HG03469 (cell line): ENCODE data around the gene CD2AP.
"Not testable (repeated sequence)": the region's sequence is repeated elsewhere in the genome, so short reads cannot be mapped to it uniquely, and the experiment has no call there.

Source experiments
- ATAC-seq: cut with Tn5 transposase; IDR thresholded peaks from one replicate; pipeline ENCODE4 v1.9.1; 2021; ENCODE audit warnings: mild to moderate bottlenecking, moderate library complexity, moderate number of reproducible peaks; ENCODE audit not compliant: unreplicated experiment

The CD2AP gene

DNA sequence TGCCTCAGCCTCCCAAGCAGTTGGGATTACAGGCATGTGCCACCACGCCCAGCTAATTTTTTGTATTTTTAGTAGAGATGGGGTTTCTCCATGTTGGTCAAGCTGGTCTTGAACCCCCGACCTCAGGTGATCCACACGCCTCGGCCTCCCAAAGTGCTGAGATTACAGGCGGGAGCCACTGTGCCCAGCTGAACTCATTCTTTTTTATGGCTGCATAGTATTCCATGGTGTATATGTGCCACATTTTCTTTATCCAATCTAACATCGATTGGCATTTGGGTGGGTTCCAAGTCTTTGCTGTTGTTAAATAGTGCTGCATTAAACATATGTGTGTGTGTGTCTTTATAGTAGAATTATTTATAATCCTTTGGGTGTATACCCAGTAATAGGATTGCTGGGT, 78.9 kb downstream of the CD2AP start:
- not testable (repeated sequence) for ATAC-seq

DNA sequence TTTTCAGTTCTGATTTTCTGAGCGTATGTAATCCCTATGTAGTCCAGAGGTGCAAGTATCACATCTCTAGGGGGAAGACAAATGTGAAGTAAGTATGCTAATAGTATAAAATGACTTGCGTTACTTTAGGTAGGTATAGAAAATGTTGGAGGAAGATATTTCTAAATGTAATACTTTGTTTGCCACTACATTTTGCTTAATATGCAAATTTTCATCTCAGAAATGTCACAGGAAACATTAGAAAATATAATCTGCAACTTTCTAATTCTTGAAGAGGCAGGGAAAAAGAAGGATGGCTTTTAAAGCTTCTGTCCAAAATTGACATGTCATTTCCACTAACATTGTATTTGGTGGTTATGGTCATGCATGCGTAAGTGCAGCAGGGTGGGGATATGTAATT, 85.6 kb downstream of the CD2AP start:
- ATAC-seq = no peak

DNA sequence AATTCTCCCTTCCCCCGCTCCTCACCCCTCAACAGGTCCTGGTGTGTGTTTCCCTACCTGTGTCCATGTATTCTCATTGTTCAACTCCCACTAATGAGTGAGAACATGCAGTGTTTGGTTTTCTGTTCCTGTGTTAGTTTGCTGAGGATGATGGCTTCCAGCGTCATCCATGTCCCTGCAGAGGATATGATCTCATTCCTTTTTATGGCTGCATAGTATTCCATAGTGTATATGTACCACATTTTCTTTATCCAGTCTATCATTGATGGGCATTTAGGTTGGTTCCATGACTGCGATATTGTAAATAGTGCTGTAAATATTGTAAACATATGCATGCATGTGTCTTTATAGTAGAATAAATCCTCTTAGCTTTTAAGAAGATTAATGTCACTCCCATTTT, 89.0 kb downstream of the CD2AP start:
- not testable (repeated sequence) for ATAC-seq

DNA sequence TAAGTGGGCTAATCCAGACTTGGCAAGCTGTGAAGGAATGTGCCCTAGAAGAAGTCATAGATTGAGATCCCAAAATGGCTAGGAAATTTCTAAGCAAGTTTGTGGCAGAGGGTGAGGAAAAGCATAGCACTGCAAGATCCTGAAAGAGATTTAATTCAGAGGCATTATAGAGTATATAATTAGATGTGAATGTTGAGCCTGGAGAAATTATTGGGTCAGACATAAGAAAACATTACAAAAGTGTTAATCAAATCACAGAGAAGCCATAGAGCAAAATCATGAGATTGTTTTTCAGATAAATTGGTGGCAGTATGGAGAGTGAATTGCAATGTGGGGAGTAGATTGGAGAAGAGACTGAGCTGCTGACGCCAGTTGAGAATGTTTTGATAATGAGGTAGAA, 90.0 kb downstream of the CD2AP start:
- no peak for ATAC-seq

DNA sequence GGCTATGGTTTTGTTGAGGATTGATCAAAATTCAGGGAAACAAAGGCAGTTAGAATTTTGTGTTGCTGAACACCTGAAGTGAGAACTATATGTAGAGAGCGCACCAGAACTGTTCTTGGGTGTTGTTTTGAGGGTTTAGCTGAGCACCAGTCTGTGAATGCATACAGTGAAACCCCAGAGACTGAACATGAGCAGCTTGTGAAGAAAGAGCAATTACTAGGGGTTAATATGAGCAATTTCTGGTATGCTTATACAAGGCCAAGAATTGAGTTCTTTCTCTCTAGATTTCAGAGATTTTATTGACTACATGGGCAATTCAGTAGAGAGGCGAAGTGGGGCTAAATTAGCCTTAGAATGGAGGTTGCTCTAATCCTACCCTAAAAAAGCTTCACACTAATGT, 93.9 kb downstream of the CD2AP start:
- ATAC-seq = no peak

DNA sequence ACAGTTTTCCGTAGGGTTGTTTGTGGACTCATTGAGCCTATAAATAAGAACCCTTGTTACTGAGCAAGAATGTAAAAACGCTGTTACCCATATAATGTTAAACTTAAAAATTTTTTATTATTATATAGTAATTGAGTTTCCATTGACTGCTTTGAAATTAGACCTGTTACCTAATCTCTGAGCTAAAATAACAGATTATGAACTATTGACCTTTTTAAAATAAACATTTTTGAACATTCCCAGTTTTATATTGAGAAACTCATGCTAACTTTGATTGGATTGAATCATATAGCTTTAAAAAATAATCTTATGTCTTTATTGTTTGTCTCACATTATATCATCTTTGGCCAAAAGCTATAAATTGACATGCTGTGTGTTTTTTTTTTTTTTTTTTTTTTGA, 95.5 kb downstream of the CD2AP start:
- no peak for ATAC-seq

DNA sequence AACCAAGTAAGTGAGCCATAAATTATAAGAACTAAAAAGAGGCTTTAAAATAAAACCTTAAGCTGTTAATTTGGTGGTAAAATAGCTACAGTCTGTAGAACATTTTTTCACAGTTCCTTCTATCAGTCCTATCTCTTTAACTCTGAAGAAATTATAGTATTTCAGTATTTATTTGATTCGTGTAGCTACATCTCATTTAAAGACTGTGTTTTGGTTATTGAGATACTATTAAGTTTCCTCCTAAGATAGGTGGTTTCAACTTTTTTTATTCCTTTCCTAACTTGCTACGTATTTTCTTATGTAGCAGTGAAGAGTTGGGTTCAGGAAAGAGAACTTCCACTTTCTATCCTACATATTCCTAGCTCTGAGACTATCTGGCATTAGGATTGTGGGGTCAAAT, 97.2 kb downstream of the CD2AP start:
- no peak for ATAC-seq

DNA sequence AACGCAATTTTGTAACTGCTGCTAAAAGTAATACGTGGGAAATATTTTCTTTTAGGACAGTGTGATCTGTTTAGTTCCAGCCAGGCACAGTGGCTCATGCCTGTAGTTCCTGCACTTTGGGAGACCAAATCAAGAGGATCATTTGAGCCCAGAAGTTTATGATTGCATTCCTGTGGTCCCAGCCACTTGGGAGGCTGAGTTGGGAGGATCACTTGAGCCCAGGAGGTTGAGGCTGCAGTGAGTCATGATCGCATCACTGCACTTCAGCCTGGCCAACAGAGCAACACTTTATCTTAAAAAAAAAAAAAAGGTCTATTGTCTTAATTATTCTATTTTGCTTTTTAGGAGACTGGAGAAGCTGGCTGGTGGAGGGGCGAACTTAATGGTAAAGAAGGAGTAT, 101.5 kb downstream of the CD2AP start:
- ATAC-seq = no peak

DNA sequence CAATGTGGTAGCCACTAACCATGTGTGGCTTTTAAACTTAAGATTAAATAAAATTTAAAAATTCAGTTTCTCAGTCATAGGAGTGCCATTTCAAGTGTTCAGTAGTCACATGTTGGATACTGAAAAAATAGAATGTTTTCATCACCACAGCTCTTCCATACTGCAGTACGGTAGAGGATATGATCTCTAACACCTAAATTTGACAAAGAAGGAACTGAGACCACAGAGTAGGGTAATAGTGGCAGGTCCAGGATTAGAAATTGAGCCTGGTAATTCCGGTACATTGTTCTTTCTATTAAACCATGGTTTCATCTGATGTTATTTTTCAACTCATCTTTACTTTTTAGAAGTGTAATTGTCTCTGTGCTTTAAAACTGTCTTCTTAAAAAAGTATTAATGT, 104.0 kb downstream of the CD2AP start:
- ATAC-seq = peak; percentile 79

DNA sequence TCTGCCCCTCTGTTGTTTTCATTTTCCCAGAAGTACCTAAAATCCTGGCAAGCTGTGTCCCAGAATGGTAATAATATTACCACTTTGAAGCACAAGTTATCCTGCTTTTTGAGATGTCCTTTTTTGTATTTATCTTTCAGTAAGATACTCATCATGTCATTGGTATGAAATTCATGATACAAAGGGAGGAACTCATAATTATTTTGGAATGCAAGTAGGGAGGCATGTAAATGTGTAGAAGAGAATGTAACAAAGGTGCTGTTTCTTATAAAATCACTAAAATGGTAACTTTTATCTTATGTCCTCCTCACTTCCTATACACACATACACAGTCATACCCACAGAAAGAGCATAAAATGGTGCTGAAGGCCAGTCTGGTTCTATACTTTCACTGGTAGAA, 109.9 kb downstream of the CD2AP start:
- no peak for ATAC-seq

DNA sequence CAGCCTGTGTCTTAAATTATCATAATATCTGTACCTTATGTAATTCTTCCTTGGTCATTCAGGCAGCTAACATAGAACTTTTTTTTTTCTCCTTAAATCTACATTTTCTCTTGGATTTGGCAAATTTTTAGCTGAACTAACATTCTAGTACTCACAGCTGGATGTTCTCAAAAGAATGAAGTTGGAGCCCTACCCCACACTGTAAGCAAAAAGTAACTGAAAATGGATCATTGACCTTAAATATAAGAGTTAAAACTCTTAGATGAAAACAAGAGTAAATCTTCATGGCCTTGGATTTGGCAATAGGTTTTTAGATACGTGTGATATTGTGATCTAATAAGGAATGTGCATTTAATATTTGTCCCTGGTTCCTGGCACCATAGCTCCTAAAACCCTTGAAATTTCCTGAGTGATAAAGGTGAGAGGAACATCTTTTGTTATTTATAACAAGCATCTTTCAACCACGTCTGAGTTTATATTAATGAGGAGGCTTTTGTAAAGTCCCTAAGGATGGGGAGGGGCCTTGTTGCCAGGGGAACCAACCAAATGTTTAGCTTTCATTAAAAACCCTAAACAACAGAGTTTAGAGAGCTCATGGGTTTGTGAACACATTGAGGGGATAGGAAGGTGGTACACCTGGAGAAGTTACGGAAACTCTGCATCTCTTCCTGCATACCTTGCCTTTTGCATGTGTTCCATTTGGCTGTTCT, 114.7 kb downstream of the CD2AP start:
- no peak for ATAC-seq

DNA sequence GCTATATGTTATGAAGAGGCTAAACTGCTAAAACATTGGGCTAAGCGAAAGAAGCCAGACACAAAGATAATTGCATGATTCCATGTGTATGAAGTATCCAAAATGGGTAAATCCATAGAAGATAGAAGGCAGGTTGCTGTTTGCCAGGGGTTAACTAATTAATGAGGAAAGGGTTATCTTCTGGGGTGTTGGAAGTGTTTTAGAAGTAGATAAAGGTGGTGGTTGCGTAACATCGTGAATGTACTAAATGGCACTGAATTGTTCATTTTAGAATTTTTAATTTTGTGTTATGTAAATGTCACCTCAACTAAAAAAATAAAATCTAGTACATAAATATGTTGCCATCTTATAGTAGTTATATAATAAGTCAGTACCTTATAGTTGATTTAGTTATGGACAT, 116.4 kb downstream of the CD2AP start:
- no peak for ATAC-seq

DNA sequence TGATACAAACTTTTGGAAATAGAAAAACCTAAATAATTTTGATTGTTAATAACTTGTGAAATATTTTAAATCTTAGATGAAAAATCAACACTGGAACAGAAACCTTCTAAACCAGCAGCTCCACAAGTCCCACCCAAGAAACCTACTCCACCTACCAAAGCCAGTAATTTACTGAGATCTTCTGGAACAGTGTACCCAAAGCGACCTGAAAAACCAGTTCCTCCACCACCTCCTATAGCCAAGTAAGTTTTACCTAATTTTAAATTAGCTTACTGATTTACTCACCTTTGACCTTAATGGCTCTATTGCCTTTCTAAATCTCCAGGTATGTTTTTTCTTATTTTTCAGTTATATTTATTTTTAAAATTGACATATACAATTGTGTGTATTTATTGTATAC, 118.2 kb downstream of the CD2AP start:
- ATAC-seq = no peak

DNA sequence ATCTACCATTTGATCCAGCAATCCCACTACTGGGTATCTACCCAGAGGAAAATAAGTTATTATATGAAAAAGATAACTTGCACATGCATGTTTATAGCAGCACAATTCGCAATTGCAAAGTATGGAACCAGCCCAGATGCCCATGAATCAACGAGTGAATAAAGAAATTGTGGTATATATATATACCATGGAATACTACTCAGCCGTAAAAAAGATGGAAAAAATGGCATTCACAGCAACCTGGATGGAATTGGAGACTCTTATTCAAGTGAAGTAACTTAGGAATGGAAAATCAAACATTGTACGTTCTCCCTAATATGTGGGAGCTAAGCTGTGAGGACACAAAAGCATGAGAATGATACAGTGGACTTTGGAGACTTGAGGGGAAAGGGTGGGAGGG, 120.8 kb downstream of the CD2AP start:
- no peak for ATAC-seq

DNA sequence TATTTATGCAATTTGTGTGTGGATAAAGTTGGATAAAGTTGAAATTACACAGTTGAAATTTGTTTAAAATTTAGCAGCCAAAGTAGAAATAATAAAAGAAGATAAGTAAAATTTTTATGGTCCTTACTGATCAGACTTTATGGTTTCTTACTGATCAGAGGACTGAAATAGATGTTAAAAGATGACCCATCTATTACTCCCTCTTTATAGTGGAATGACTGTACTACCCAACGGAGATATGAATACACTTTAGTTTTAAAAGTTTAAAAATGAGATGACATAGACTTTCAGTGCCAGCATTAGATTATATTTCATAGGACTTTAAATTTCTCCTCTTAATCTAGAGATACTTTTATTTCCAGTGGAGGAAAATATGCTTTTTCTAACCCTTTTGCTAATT, 121.9 kb downstream of the CD2AP start:
- no peak for ATAC-seq

DNA sequence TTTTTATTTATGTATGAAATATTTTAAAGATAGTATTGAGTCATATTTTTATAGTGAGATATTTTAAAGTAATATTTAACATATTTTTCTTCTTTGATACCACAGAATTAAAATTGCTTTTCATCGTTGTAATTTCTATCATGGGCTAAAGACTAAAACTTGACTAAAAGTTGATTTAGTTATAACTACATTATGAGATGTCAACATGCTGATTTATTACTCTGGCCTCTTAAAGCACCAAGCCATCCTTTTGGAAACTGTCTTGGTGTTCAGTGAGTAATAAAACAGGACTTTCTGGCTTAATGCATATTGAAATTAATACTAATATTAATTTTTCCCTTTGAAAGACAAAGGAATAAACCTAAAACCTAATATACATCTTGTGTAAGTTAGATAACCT, 125.6 kb downstream of the CD2AP start:
- no peak for ATAC-seq

DNA sequence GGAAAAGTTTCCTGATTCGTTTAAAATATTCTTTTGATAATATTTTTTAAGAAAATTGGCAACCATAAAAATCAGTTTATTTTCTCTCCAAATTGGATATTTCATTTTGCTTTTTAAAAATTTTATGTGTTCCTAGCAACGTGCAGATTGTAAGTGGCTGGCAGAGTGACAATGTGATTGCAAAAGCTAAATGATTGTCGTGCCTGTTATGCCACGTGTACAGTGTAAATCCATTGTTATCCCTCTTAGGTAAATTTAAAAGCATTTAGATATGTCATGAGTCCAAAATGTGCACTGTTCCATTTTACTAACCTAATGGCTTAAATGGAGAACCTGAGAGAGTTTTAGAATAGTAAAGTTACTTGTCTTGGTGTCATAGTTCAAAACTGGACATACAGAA, 126.4 kb downstream of the CD2AP start:
- ATAC-seq = no peak

DNA sequence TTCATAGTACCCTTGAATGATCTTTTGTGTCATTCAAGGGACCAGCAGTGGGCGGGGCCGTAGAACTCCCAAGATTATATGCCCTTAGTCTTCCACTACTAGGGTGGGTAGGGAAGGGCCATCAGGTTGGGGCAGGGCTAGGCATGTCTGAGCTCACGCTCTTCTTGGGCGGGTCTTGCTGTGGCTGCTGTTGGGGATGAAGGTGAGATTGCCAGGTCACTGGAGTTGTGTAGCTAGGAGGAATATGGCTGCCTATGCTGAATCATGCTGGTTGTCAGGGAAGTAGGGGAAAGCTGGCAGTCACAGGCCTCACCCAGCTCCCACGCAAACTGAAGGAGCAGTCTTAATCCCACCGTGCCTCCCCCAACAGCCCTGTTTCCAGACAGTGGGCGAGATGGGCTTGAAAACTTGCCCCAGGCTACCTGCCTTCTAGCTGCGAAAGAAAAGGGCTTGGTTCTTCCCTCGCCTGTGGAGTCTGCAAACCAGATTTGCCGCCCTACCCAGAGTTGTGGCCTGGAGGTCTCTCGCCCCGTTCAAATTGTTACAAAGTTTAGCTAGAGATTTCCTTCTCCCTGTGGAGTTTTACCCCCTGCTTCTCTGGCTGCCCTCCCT, 144.4 kb downstream of the CD2AP start:
- ATAC-seq = no peak

DNA sequence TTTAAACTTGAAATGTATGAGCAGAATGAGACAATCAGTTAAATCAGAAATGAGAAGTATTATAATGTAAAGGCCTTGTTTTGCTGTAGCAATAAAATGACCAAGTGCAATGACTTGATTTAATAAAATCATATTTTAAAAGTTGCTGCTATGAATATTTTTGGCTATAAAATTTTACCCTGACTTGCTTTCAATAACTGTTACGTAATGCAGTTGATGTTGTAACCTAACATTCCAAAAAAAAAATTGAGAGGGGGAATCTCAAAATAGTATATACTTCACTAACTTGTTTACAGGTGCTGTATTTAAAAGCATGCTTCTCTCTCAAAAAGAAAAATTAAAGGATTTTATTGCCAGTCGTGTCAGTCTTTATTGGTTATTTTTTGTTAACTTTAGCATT, 149.2 kb downstream of the CD2AP start:
- no peak for ATAC-seq

DNA sequence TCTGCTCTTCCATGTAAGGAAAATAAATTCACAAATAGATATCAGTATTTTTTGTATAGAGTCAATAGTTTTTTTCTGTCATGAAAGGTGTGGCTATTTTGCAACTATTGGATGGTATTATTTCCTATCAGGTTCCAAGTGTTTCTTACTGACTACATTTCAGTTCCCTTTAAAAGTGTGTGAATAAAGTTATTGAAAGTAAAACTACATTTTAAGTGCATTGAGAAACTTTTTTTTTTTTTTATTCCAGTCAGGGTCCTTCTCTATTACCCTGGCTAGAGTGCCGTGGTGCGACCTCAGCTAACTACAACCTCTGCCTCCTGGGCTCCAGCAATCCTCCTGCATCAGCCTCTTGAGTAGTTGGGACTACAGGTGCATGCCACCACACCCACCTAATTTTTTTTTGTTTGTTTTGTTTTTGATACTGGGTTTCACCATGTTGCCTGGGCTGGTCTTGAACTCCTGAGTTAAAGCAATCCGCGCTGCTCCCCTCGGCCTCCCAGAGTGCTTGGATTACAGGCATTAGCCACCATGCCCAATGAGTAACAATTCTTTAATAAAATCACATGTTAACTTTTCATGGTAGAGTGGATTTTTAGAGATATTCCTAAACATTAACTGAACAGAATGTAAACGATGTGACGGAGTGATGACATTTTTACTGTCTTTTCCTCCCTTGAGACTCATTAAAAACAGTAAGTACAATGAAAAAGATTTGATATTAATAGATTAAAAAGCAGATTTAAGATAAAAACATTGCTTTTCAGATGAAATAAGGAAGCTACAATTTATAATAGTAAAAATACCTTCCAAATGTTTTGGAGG, 151.1 kb downstream of the CD2AP start:
- no peak for ATAC-seq

DNA sequence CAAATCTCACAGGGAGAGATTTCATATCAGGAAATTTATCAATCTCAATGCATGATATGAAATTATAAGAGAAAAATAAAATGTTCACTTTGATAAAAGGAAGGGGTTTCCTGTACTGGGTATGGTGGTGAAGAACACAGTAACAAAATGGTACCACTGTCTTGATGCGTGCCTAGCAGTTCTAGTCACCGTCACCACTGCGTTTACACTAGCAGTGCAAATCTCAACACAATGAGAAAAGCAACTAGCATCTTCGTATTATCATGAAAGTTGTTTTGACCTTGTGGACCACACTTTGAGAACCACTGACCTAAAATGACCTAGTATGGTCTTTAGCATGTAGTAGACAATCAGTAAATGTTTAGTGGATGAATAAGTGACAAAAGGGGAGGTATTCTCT, 152.4 kb downstream of the CD2AP start:
- no peak for ATAC-seq

DNA sequence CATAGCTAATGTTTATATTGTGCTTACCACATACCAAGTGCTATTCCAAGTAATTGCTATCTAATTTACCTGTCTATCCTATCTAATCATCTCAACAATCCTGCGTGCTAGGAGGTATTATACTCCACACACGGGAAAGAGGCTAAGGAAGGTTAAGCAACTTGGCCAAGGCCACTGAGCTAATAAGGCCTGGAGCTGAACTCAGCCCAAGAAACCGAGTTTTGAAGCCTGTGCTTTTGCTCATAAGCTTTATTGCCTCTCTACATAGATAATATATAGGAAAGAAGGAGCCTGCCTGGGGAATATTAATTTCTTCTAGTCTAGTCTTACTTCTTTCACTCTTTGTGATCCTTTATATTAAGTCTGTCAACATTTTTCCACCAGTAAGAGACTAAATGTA, 153.0 kb downstream of the CD2AP start:
- ATAC-seq = no peak
